Measurements from ENCODE around the gene CCDC78.
"Not testable (repeated sequence)": the region's sequence is repeated elsewhere in the genome, so short reads cannot be mapped to it uniquely, and the experiment has no call there.

CCDC78 gene

GRCh38 chr16:760545-761343 is 34.5 kb upstream of the CCDC78 start, which contains the start of gene MSLN:
MSLN (plus strand) TSS chr16:760734; CDS start chr16:762681, 1,947 bp downstream.
- DNase-seq: no peak

DNA sequence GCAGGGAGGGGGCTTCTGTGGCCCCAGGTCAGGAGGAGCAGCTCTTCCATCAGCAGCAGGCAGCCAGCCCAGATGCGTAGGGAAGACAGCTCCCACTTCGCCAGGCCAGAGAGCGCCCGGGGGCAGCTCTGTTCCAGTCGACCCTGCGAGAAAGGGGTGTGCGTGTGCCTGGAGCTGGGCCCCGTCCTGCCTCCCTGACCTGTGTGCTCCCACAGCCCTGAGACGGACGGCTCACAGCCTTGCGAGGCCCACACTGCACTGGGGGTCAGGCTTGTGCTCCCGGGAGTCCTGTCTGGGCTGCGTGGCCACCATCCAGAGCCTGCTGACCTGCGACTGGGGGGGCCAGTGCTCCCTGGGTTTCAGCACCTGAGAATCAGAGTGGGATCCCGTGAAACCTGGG is 33.8 kb upstream of the CCDC78 start:
- DNase-seq: no peak

DNA sequence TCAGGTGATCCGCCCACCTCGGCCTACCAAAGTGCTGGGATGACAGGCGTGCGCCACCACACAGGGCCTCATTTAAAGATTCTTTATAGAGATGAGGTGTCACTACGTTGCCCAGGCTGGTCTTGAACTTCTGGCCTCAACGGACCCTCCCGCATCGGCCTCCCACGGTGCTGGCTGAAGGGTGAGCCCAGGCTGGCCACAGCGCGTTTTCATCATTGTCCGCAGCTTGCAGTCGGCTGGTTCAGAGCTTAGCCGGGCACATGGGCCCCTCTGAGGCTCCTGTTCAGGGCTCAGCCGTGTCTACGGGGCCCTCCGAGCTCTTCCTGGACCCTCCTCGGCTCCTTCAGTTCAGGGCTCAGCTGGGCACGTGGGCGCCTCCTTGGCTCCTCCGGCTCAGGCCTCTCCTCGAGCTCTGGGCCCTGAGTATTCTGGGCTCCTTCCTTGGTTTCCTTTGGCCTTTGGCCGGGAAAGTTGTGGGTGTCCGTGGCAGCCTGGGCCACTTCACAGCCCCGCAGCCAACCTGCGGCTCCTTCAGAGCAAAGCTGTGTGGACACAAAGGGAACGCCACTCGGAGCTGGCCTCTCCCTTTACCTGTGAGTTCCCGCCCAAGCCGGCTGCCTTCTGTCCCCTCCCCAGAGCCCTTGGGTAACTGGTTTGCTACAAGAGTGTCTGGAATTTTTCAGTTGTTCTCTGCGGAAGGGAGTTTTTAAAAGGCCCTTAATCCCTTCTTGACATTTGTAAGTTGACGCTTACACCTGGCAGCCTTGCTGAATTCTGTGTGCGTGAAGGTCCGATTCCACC is 33.1 kb upstream of the CCDC78 start:
- no peak for DNase-seq

- no peak for DNase-seq
Observed at GRCh38 chr16:756428-756827, 30.2 kb upstream of the CCDC78 start.

DNA sequence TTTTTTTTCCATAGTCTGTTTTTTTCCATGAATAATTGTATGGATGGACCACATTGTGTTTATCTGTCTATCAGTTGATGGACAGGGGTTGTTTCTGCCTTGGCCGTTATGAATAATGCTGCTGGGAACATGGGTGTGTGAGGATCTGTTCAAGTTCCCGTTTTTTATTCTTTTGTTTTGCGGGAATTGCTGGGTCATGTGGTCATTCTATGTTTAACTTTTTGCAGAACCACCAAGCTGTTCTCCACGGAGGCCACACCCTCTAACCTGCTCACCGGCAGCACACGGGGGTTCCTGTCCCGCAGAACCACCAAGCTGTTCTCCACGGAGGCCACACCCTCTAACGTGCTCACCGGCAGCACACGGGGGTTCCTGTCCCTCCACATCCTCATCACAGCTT is 28.4 kb upstream of the CCDC78 start:
- no peak for DNase-seq

DNA sequence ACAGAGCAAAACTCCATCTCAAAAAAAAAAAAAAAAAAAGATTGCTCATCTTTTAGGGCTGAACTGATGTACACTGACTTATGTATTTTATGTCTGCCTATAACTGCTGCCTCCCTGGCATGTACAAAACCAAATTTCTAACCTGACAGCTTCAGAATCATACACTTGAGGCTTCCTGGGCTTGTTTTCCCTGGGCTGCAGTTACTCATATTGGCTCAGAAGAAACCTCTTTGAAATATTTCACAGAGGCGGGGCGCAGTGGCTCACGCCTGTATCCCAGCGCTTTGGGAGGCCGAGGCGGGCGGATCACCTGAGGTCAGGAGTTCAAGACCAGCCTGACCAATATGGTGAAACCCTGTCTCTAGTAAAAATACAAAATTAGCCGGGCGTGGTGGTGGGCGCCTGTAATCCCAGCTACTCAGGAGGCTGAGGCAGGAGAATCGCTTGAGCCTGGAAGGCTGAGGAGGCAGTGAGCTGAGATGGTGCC is 27.9 kb upstream of the CCDC78 start:
- DNase-seq: not testable (repeated sequence)

GRCh38 chr16:752007-752312 is 25.7 kb upstream of the CCDC78 start:
- no peak for DNase-seq

DNA sequence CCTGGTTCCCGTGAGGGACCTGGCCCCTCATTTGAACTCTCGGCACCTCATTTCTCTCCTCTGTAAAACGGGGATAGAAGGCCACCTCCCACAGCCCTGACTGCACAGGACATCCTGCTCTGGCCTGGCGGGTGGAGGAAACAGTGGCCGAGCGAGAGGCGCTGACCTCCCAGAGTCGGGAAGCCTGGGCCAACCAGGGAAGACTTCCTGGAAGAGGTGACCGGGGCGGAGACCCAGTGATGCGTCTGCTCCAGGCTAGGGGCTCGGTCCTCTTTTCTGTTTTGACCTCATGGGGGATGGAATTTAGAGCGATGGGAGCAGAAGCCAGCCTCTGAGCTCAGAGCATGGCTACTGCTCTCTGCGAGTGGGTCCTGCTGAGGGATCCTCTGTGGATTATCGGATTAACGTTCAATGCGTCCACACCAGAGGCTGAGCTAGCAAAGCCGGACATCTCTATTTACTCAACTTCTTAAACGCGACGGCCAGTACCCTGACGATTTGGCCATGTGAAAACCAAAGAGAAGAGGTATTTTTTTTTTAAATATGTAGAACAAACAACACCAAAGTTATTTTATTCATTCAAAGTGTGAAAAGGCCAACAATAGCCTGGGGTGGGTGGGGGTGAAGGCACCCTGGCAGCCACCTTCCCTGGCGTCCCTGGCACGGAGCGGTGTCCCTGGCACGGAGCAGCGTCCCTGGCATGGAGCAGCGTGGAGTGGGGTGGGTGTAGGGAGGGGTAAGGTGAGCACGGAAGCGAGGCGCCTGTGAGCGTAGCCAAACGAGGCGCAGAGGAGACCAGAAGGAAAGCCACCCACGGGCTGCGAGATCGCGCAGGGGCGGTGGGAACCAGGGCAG is 25.1 kb upstream of the CCDC78 start:
- no peak for DNase-seq

DNA sequence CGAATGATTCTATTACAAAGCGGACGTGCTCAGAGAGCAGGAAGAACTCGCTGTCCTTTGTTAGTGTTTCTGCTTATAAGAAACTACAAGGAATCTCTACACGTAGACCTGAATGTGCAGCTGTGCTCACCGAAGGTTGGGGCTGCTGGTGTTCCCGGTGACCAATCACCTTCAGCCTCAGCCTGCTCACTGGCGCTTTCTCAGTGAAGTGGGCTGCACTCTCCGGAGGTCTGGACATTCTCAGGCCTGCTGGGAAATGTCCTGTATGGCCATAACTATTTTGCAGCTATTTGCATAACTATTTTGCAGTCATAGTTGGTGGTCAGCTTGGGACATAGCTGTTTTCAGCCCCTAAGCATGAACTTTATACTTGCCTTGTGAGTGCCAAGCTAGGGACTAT is 24.2 kb upstream of the CCDC78 start:
- no peak for DNase-seq

GRCh38 chr16:749010-749409 is 22.8 kb upstream of the CCDC78 start:
- DNase-seq: no peak

DNA sequence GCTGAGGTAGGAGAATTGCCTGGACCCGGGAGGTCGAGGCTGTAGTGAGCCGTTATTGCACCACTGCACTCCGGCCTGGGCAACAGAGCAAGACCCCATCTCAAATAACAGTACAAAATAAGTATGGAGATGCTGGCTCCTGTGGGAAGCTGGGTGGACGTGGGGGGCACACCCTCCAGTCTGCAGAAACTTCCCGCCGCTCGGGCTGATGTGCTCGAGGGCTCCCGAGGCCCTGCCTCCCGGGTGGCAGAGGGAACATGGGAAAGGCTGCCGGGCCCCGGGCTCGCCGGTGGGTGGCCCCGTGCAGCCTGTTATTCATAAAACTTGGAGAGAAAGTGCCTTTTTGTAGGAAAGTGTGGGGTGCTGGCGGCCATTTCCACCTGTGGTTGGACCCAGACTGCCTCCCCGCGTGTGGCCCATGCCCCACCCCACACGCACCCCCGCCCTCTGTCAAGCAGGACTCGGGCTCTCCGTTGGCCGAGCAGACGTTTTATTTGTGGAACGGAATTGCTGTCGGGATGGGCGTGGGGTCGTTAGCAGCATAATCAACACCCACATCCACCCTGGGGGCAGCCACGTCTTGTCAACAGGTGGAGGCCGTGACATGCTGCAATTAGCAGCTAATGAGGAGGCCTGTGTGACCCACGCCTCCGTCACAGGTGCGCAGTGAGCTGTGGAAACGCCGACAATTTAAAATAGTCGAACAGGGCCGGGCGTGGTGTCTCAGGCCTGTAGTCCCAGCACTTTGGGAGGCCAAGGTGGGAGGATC is 21.9 kb upstream of the CCDC78 start:
- DNase-seq: no peak

GRCh38 chr16:746637-747036 is 20.4 kb upstream of the CCDC78 start:
- no peak for DNase-seq

DNA sequence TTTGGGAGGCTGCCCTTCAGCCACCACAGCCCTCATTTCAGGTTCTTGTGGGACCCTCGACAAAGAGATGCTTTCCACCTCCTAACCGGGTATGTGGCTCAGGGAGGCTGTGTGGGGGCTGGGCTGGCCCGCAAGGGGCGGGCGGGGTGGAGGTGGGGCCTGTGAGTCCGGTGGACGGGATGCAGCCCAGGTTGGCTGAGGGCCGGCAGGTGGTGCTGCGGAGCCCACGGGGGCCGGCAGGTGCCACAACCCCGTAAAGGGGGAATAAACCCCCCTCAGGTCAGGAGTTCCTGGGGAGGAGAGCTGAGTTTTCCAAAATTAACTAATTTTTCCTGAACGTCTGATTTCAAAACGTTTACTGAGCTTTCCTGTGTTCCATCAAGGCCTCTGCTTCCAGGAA is 19.5 kb upstream of the CCDC78 start:
- no peak for DNase-seq

GRCh38 chr16:743794-744500 is 17.7 kb upstream of the CCDC78 start:
- no peak for DNase-seq

DNA sequence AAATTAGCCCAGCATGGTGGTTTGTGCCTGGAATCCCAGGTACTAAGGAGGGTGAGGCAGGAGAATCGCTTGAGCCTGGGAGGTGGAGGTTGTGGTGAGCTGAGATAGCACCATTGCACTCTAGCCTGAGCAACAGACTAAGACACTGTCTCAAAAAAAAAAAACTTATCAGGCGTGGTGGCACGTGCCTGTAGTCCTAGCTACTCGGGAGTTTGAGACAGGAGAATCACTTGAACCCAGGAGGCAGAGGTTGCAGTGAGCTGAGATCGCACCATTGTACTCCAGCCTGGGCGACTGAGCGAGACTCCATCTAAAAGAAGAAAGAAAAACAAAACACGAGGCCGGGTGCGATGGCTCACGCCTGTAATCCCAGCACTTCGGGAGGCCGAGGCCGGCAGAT is 16.7 kb upstream of the CCDC78 start:
- not testable (repeated sequence) for DNase-seq

DNA sequence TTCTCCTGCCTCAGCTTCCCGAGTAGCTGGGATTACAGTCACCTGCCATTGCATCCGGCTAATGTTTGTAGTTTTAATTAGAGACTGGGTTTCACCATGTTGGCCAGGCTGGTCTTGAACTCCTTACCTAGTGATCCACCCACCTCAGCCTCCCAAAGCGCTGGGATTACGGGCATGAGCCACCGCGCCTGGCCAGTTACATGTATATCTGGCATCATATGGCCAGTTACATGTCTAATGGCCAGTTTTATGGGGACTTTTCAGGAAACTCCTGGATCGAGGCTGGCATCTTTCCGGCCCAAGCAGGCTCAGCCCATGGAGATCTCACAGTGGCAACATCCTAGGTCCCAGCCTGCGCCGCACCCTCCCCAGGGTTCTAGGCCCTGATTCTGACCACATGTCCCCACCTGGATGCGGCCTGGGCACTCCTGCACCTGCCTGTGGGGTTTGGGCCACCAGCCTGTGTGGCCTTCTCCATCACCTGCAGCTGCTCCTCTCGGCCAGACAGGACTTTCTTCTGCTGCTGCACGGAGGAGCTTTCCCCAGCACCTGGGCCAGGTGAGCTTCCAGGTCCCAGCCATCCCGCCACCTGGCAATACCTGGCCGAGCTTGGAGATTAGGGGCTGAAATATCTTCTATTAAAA is 15.9 kb upstream of the CCDC78 start:
- no peak for DNase-seq

- peak; percentile 89 for DNase-seq
Observed at GRCh38 chr16:740764-741505, 14.7 kb upstream of the CCDC78 start, which contains the start of gene CIAO3. CIAO3 (minus strand) TSS chr16:740997; CDS start chr16:740985, 12 bp downstream.

DNA sequence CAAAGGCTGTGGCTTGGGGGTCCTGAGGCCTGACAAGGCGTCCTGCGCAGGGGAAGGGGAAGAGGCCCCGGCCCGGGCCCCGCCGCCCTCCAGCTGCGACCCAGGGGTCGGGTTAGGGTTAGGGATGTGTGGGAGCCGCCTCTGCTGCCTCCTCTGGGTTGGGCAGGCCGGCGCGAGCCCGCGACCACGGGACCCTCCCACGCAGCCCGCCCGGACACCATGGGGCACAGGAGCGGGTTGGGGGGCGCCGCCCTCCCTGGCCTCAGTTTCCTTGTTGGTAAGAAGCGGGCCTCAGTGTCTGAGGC is 14.2 kb upstream of the CCDC78 start:
- DNase-seq: no peak

DNA sequence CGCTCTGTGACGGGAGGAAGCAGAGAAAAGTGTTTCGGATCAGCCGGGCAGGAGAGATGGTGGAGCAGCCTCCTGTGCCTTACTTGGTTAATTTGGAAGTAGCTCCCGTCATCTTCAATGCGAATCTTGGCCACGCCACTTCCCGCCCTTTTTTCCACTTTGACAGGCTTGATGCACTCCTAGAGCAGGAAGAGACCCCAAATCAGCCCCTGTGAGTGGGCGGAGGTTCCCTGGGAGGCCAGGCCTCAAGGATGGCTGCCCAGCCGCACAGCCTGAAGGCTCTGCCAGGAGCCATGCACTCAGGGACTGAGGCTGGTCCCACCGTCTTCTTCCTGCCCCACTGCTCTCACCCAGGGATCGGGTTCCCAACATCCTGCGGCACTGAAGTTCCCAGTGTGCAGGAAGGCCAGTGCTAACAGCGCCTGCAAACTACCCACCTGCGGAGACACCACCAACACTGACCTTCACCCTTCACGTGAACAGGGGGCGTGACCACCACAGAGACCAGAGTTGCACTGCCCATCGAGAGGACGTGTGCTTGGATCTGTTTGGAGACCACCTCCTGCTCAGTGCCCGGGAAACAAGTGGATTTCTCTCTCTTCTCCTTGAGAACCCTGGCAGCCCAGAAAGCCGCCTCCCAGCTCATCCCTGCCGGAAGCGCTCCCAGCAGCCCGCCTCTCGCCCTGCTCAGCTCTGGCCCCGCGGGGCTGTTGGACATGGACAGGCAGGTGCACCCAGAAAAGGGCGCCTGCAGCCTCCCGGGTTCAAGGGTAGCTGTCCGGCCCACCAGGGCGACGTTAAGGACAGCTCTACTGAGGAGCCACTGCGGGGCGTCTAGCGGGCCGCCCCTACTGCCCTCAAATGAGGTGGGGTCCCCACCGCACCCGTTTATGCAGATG is 13.6 kb upstream of the CCDC78 start:
- no peak for DNase-seq
